ENCODE data around the gene DEK.
"Not testable (repeated sequence)": the region's sequence is repeated elsewhere in the genome, so short reads cannot be mapped to it uniquely, and the experiment has no call there.

Gene DEK

DNA sequence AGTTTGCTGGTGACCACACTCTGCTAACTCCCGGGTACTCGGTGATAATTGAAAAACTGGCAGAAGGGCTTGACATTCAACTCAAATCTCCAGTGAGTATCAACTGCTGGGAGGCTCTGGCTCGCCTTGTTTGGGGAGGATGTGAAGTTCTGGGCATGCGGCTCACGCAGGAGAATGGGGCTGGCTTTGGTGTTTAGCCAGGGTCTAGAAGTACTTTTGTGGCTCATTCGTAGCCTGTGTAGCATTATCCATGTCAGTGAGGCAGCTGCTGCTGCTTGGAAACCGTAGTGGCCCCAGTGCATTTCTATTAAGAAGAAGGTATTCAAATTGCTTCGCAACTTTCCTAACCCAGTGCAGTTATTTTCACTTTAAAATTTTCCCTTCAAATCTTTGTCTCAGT lies 56.9 kb downstream of the DEK start:
- Mint-ChIP-seq H3K27ac (no peak overlapping the region), H3K4me3 (no peak overlapping the region), H3K4me1 (peaks cover 5% of the 10 kb centered on the region), H3K9me3 (no peaks in the 10 kb centered on the region), H3K27me3 (no peaks in the 10 kb centered on the region), H3K36me3 (peaks cover 18% of the 10 kb centered on the region)

GRCh38 chr6:18206591-18206990 lies 57.7 kb downstream of the DEK start:
- Mint-ChIP-seq H3K4me3 (no peak overlapping the region), H3K36me3 (peaks cover 19% of the 10 kb centered on the region), H3K4me1 (peaks cover 5% of the 10 kb centered on the region), H3K27ac (no peak overlapping the region), H3K27me3 (no peaks in the 10 kb centered on the region), H3K9me3 (no peaks in the 10 kb centered on the region)

GRCh38 chr6:18204691-18205090 lies 59.6 kb downstream of the DEK start:
- Mint-ChIP-seq H3K4me1 (no peaks in the 10 kb centered on the region), H3K9me3 (no peaks in the 10 kb centered on the region), H3K36me3 (peaks cover 20% of the 10 kb centered on the region), H3K27ac (no peak overlapping the region), H3K4me3 (no peak overlapping the region), H3K27me3 (no peaks in the 10 kb centered on the region)

- H3K9me3 Mint-ChIP-seq: no peaks in the 10 kb centered on the region
- peaks cover 19% of the 10 kb centered on the region for H3K36me3 Mint-ChIP-seq
- no peak overlapping the region for H3K27ac Mint-ChIP-seq
- H3K4me3 Mint-ChIP-seq: no peak overlapping the region
- no peaks in the 10 kb centered on the region for H3K4me1 Mint-ChIP-seq
- no peaks in the 10 kb centered on the region for H3K27me3 Mint-ChIP-seq
These were observed 60.5 kb downstream of the DEK start for GRCh38 chr6:18203786-18204185.

DNA sequence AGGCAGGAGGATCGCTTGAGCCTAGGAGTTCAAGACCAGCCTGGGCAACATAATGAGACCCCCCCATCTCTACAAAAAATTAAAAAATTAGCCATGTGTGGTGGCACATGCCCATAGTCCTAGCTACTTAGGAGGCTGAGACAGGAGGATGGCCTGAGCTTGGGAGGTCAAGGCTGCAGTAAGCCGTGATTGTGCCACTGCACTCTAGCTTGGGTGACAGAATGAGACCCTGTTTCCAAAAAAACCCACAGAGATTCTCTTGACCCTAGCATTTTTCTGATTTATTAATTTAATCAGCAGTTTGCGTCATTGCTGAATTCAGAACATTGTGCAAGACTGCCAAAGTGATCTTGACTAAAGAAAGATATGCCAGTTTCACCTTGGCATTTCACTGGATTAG lies 72.3 kb downstream of the DEK start:
- H3K4me1 Mint-ChIP-seq: no peaks in the 10 kb centered on the region
- peaks cover 17% of the 10 kb centered on the region for H3K36me3 Mint-ChIP-seq
- no peak overlapping the region for H3K4me3 Mint-ChIP-seq
- H3K9me3 Mint-ChIP-seq: no peaks in the 10 kb centered on the region
- no peaks in the 10 kb centered on the region for H3K27me3 Mint-ChIP-seq
- H3K27ac Mint-ChIP-seq: no peak overlapping the region

GRCh38 chr6:18189196-18189595 lies 75.1 kb downstream of the DEK start:
- Mint-ChIP-seq H3K4me3 (no peak overlapping the region), H3K4me1 (no peaks in the 10 kb centered on the region), H3K27ac (no peak overlapping the region), H3K27me3 (no peaks in the 10 kb centered on the region), H3K9me3 (no peaks in the 10 kb centered on the region), H3K36me3 (peaks cover 9% of the 10 kb centered on the region)

DNA sequence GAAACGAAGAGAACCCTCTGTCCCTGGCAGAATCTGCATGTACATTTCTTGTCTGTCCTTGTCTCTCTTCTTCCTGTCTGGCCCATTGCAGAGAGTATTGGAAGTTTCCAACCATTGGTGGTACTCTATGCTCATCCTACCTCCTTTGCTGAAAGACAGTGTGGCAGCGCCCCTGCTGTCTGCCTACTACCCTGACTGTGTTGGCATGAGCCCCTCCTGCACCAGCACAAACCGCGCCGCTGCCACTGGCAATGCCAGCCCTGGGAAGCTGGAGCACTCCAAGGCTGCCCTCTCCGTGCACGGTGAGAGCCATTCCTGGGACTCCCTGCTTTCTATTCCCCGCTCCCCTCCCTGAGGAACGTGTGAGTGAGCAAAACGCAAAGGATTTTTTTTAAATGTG lies 76.6 kb downstream of the DEK start:
- no peaks in the 10 kb centered on the region for H3K27me3 Mint-ChIP-seq
- H3K36me3 Mint-ChIP-seq: peaks cover 15% of the 10 kb centered on the region
- H3K4me1 Mint-ChIP-seq: no peaks in the 10 kb centered on the region

GRCh38 chr6:18186540-18187250 lies 77.6 kb downstream of the DEK start:
- no peak overlapping the region for H3K27ac Mint-ChIP-seq
- H3K9me3 Mint-ChIP-seq: no peaks in the 10 kb centered on the region

More for the DNA sequence above, 76.6 kb downstream of the DEK start:
- Mint-ChIP-seq H3K4me3 (no peak overlapping the region), H3K9me3 (no peaks in the 10 kb centered on the region), H3K27ac (no peak overlapping the region)

GRCh38 chr6:18186033-18186432 lies 78.3 kb downstream of the DEK start:
- Mint-ChIP-seq H3K4me1 (no peaks in the 10 kb centered on the region), H3K9me3 (no peaks in the 10 kb centered on the region), H3K27me3 (no peaks in the 10 kb centered on the region), H3K4me3 (no peak overlapping the region), H3K27ac (no peak overlapping the region), H3K36me3 (peaks cover 12% of the 10 kb centered on the region)

More at GRCh38 chr6:18186540-18187250, 77.6 kb downstream of the DEK start:
- Mint-ChIP-seq H3K27me3 (no peaks in the 10 kb centered on the region), H3K4me3 (no peak overlapping the region), H3K4me1 (no peaks in the 10 kb centered on the region), H3K36me3 (peaks cover 15% of the 10 kb centered on the region)

- Mint-ChIP-seq H3K36me3 (peaks cover 15% of the 10 kb centered on the region), H3K27ac (no peak overlapping the region), H3K4me3 (no peak overlapping the region)
These were observed 78.7 kb downstream of the DEK start for GRCh38 chr6:18185624-18186023.

DNA sequence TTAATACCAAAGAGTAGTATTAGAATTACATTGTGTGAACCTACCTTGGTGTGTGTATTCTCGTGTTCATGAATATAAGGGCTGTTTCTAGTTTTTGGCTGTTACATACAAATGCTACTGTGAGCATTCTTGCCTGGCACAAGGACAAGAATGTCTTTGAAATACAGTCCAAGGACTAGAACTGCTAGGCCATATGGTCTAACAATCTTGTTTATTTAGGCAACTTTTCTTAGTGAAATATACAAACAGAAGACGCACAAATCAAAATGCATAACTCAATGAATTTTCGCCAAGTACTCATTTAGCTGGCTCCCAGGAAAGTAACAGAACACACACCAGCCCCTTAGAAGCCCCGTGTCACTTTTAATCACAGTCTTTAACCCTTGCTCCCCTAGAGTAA lies 80.6 kb downstream of the DEK start:
- Mint-ChIP-seq H3K36me3 (peaks cover 23% of the 10 kb centered on the region), H3K9me3 (no peaks in the 10 kb centered on the region), H3K4me1 (peaks cover 7% of the 10 kb centered on the region), H3K27me3 (no peaks in the 10 kb centered on the region), H3K27ac (no peak overlapping the region), H3K4me3 (no peak overlapping the region)

More at GRCh38 chr6:18185624-18186023, 78.7 kb downstream of the DEK start:
- Mint-ChIP-seq H3K27me3 (no peaks in the 10 kb centered on the region), H3K9me3 (no peaks in the 10 kb centered on the region), H3K4me1 (no peaks in the 10 kb centered on the region)

DNA sequence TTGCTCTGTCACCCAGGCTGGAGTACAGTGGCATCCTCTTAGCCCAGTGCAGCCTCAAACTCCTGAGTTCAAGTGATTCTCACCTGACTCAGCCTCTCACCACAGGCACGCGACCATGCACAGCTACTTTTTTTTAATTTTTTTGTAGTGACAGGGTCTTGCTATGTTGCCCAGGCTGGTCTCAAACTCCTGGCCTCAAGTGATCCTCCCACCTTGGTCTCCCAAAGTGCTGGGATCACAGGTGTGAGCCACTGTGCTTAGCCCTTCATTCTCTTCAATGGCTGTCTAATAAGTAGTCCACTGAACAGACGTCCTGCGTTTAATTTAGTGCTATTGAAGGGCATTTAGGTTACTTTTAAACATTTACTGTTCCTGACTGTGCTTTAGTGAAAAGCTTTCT lies 81.8 kb downstream of the DEK start:
- Mint-ChIP-seq H3K4me3 (no peak overlapping the region), H3K27me3 (no peaks in the 10 kb centered on the region), H3K27ac (no peak overlapping the region), H3K4me1 (peaks cover 11% of the 10 kb centered on the region), H3K36me3 (peaks cover 24% of the 10 kb centered on the region), H3K9me3 (no peaks in the 10 kb centered on the region)

DNA sequence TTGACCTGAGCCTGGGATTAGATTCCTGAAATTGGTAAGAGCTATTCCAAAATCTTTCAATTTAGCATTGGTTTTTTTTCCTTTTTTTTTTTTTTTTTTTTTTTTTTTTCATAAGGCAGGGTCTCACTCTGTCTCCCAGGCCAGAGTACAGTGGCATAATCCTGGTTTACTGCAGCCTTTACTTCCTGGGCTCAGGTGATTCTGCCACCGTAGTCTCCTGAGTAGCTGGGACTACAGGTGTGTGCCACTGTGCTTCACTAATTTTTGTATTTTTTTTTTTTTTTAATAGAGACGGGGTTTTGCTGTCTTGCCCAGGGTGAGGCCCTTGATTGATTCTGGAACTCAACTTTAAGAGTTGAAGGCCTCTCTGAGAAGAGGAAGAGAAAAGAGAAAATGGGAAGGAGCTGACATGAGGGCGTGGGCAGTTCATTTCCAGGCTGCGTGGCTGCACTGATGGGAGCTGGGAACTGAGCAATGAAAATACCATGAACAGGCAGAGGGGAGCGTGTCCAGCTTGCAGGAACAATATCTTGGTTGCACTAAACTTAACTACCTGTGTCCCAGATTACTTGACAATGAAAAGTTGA lies 84.5 kb downstream of the DEK start:
- no peak overlapping the region for H3K4me3 Mint-ChIP-seq
- H3K4me1 Mint-ChIP-seq: peaks cover 34% of the 10 kb centered on the region
- H3K36me3 Mint-ChIP-seq: peaks cover 46% of the 10 kb centered on the region
- no peaks in the 10 kb centered on the region for H3K27me3 Mint-ChIP-seq
- H3K27ac Mint-ChIP-seq: peak overlapping the region; percentile 25
- no peaks in the 10 kb centered on the region for H3K9me3 Mint-ChIP-seq

GRCh38 chr6:18178960-18179615 lies 85.2 kb downstream of the DEK start:
- no peaks in the 10 kb centered on the region for H3K27me3 Mint-ChIP-seq
- H3K4me3 Mint-ChIP-seq: no peak overlapping the region
- H3K36me3 Mint-ChIP-seq: peaks cover 51% of the 10 kb centered on the region
- H3K27ac Mint-ChIP-seq: no peak overlapping the region
- no peaks in the 10 kb centered on the region for H3K9me3 Mint-ChIP-seq
- peaks cover 34% of the 10 kb centered on the region for H3K4me1 Mint-ChIP-seq

- Mint-ChIP-seq H3K4me1 (peaks cover 34% of the 10 kb centered on the region), H3K36me3 (peaks cover 49% of the 10 kb centered on the region), H3K27me3 (no peaks in the 10 kb centered on the region), H3K9me3 (no peaks in the 10 kb centered on the region), H3K4me3 (no peak overlapping the region), H3K27ac (no peak overlapping the region)
These were observed 86.9 kb downstream of the DEK start for GRCh38 chr6:18177286-18177965.

- peaks cover 34% of the 10 kb centered on the region for H3K4me1 Mint-ChIP-seq
- H3K36me3 Mint-ChIP-seq: peaks cover 51% of the 10 kb centered on the region
- H3K9me3 Mint-ChIP-seq, H3K27me3 Mint-ChIP-seq, H3K27ac Mint-ChIP-seq, H3K4me3 Mint-ChIP-seq: not testable (repeated sequence)
These were observed 88.1 kb downstream of the DEK start for GRCh38 chr6:18176198-18176597.
